Activated T-cell treated with anti-CD3 and anti-CD28 coated beads, Interleukin-2, amount 50 U/mL, for 1 hour (primary cell): Measurements from ENCODE around the gene TINAG.

Experiments
- DNase-seq: peaks from one replicate; pipeline ENCODE4 v3.0.0-alpha.2; 2020

TINAG gene

GRCh38 chr6:54308289-54308985 lies at the start of gene TINAG:
Gene TINAG (plus strand): TSS chr6:54308441. CDS start chr6:54308551, 110 bp downstream.
- no peak for DNase-seq

GRCh38 chr6:54260025-54260424 lies 48.2 kb upstream of the TINAG start:
- DNase-seq: no peak

- DNase-seq: no peak
Measured at GRCh38 chr6:54262499-54262898, 45.7 kb upstream of the TINAG start.

- no peak for DNase-seq
Measured at GRCh38 chr6:54262971-54263370, 45.3 kb upstream of the TINAG start.

- no peak for DNase-seq
Measured at GRCh38 chr6:54264581-54265272, 43.5 kb upstream of the TINAG start.

- no peak for DNase-seq
Measured at GRCh38 chr6:54266400-54266923, 41.8 kb upstream of the TINAG start.

- DNase-seq: no peak
Measured at GRCh38 chr6:54267798-54268197, 40.4 kb upstream of the TINAG start.

- DNase-seq: no peak
Measured at GRCh38 chr6:54273214-54273820, 34.9 kb upstream of the TINAG start.

GRCh38 chr6:54274383-54274782 lies 33.9 kb upstream of the TINAG start:
- no peak for DNase-seq

- no peak for DNase-seq
Measured at GRCh38 chr6:54282186-54282585, 26.1 kb upstream of the TINAG start.

- no peak for DNase-seq
Measured at GRCh38 chr6:54284161-54284860, 23.9 kb upstream of the TINAG start.

- no peak for DNase-seq
Measured at GRCh38 chr6:54285595-54285994, 22.6 kb upstream of the TINAG start.

- no peak for DNase-seq
Measured at GRCh38 chr6:54286141-54286540, 22.1 kb upstream of the TINAG start.

GRCh38 chr6:54288474-54288873 lies 19.8 kb upstream of the TINAG start:
- no peak for DNase-seq

- DNase-seq: no peak
Measured at GRCh38 chr6:54289426-54289825, 18.8 kb upstream of the TINAG start.

GRCh38 chr6:54291146-54291545 lies 17.1 kb upstream of the TINAG start:
- no peak for DNase-seq

- DNase-seq: no peak
Measured at GRCh38 chr6:54291738-54292137, 16.5 kb upstream of the TINAG start.

- DNase-seq: no peak
Measured at GRCh38 chr6:54294965-54295532, 13.2 kb upstream of the TINAG start.

- DNase-seq: no peak
Measured at GRCh38 chr6:54299542-54300269, 8.5 kb upstream of the TINAG start.

GRCh38 chr6:54301770-54302169 lies 6.5 kb upstream of the TINAG start:
- DNase-seq: no peak

- DNase-seq: no peak
Measured at GRCh38 chr6:54307439-54307910, 766 bp upstream of the TINAG start.

- no peak for DNase-seq
Measured at GRCh38 chr6:54308986-54309315, 710 bp downstream of the TINAG start.
